Left ventricle myocardium superior (tissue), 1 donor: ENCODE results near the gene RNU1-3. TPM values are rescaled to one million over a fixed set of nuclear protein-coding genes. Genes with fewer than 3 reads are reported as not detected.
"Not testable (repeated sequence)": the region's sequence is repeated elsewhere in the genome, so short reads cannot be mapped to it uniquely, and the experiment has no call there.

Experiments
- ATAC-seq: fragments of 200-7000 bp; cut with Tn5 transposase; one replicate; pipeline ENCODE4 v1.9.1; 2020; ENCODE audit warnings: mild to moderate bottlenecking, moderate library complexity
- DNase-seq: peaks from one replicate; pipeline ENCODE4 v3.0.0-alpha.2; 2020
- intact Hi-C: fragments of 100-400 bp; cut with micrococcal nuclease; formaldehyde crosslinking; loops from one replicate; pipeline ENCODE4 v1.11.0; 2022
- total RNA-seq: library from RNA; stranded (reverse); fragmentation: NEBNext Ultra II Directional; extraction: Animal tissue kit (Norgen Biotek cat#: 25700); gene quantifications from one replicate; pipeline ENCODE4 v1.2.1, GENCODE V29; 2021
- donor health status: DM: no; HTN: yes; CAD: no; lungs with severe emphysema.

Gene RNU1-3
- total RNA-seq, 1 donor from 2014 or later, result 4,234 TPM

DNA sequence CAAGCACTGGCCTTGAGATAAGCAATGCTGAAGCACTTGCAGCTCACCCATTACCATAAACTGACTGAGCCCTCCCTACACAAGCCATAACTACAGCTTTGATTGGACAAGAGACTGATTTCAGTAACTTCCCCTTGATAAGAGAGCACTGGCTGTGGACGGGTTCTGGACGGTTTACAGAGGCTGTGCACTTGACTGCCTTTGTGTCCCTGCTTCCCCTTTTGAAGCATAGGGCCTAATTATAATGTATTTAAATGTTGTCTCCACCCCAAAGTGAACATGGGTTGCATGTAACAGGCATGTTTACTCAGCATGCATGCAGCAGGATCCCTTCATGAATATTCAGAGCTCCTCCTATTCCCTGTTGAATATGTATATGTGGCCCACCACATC is 8.4 kb upstream of the RNU1-3 start:
- ATAC-seq, DNase-seq, intact Hi-C loops: not testable (repeated sequence)

DNA sequence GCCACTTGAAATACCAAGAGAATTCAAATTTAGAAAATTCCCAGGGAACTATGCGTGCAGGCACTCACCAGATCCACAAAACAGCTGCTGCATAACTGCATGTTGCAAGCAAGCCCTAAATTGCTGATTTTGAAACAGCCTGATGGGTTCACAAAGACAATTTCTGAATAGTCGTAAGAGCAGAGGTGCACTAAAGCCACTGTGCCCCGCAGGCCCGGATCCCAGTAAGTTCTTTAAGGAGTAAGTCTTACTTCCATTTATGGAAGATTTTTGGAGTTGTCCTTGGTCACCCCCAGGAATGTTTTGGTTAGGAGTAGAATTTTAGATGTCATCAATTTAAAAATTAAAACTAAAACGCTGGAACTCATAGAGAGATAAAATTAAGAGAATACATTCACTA is 7.2 kb upstream of the RNU1-3 start:
- DNase-seq, ATAC-seq, intact Hi-C loops: not testable (repeated sequence)

DNA sequence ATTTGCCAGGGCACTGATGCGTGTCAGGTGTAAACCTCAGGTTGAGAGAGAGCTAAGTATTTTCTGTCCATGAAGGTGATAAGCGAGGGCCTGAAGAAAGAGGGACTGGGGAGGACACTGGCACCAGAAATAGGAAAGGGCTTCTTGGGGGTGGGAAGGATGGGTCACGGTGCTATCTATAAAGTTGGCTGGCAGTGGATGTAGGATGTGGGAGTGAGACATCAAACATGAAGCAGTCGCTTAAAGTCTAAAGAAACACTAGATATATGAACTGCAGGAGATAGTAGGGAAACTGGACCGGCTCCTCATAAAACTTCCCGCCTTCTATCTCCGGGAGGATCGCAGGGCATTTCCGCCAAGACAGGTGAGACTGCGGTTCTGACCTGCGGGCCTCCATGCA is 912 bp downstream of the RNU1-3 start:
- intact Hi-C loops, ATAC-seq, DNase-seq: not testable (repeated sequence)

DNA sequence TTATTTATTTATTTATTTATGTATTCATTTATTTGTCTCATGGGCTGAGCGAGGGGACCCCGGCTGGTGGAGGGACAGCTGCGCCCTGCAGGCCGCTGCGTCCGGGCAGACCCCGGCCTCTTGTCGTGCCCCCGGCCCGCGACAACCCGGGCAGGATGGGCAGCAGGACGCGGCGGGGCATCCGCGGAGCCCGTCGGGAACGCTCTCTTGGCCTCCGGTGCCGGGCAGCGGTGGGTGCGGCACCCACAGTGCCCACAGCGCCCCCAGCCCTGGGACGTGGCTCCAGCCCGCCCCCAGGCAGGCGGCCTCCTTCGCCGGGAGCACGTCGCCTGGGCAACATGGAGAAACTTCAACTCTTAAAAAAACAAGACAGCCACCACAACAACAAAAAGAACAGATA is 8.5 kb downstream of the RNU1-3 start:
- intact Hi-C loops, ATAC-seq: not testable (repeated sequence)

DNA sequence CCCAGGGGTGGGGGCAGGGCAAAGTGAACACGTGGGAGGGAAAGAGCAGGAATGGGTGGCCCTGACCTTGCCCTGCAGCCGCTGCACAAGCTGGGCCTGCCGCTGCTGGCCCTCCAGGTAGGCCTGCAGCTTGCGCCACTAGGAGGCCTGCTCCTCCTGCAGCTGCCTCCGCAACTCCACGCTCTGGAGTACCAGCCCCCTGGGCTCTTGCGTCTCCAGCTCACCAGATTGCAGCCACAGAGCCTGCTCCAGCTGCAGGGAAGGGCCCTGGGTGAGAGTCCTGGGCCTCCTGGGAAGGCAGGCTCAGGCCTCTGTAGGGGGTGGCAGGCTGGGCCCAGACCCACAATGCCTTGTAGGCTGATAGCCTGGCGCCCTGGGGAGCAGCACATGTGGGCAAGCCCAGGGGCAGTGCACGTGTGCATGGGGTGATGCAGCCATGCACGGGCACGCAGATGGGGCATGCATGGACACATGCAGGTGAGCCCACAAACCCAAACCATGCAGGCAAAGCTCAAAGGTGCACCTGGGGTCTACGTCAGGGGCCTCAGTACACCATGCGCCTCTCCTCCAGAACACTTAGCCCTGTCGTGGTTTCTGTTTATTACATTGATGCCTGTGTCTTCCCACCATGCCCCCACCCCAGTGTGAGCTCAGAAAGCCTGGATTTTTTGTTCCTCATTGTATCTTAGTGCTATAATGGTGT is 9.6 kb downstream of the RNU1-3 start:
- intact Hi-C loops, DNase-seq, ATAC-seq: not testable (repeated sequence)

More for the DNA sequence above, 8.5 kb downstream of the RNU1-3 start:
- DNase-seq, result not testable (repeated sequence)

DNA sequence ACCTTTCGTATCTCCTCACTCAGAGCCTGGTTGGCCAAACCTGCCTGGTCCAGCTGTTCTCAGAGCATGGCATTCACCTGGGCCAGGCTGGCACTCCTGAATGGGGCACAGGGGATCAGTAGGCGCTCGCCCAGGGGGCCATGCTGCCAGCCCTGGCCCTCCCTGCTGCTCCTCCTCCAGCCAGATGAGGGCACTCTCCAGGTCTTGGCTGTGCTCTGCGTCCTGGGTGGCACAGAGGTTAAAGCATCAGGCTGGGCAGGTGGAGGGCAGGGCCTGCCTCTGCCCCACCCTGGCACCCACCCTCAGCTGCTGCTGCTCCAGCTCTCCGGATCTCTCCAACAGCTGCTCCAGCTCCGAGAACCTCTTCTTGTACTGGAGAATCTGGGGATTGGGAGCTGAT is 10.2 kb downstream of the RNU1-3 start:
- DNase-seq, intact Hi-C loops, ATAC-seq: not testable (repeated sequence)

DNA sequence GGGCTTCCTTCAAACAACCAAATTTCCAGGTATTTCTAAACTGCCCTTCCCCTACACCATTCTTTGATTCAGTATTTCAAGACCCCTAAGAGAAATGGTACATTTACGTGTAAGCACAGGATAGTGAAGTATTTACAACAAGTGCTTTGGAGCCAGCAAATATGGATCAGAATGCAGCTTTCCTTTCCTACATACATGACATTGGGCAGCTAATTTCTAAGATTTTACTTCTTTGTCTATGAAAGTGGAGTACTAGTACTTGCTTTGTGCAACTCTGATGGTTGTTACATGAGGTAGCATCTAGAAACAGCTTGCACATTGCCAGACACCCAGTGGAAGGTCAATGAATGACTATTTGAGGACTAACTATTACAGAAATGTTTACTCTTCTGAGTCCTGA is 15.2 kb downstream of the RNU1-3 start:
- ATAC-seq, DNase-seq, intact Hi-C loops: not testable (repeated sequence)

DNA sequence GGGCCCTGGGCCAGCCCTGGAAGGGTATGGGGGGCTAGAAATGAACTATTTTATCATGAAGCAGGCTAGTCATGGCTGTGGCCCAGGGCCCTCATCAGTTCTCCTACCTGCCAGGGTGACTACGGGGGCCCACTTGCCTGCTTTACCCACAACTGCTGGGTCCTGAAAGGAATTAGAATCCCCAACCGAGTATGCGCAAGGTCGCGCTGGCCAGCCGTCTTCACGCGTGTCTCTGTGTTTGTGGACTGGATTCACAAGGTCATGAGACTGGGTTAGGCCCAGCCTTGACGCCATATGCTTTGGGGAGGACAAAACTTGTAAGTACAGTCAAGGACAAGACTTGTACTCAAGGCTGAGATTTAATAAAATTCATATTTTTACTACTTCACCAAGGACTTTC is 16.8 kb downstream of the RNU1-3 start:
- ATAC-seq, intact Hi-C loops: not testable (repeated sequence)
- DNase-seq, result peak; percentile 22

DNA sequence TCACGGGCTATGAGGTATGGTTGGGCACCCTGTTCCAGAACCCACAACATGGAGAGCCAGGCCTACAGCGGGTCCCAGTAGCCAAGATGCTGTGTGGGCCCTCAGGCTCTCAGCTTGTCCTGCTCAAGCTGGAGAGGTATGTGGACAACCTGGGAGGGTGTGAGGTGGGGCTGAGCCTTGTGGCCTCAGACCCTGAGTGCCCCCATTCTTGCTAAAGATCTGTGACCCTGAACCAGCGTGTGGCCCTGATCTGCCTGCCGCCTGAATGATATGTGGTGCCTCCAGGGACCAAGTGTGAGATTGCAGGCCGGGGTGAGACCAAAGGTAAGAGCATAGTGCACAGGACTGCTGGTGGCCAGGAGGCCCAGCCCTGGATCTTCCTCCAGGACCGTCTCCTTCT is 17.4 kb downstream of the RNU1-3 start:
- intact Hi-C loops, result not testable (repeated sequence)

DNA sequence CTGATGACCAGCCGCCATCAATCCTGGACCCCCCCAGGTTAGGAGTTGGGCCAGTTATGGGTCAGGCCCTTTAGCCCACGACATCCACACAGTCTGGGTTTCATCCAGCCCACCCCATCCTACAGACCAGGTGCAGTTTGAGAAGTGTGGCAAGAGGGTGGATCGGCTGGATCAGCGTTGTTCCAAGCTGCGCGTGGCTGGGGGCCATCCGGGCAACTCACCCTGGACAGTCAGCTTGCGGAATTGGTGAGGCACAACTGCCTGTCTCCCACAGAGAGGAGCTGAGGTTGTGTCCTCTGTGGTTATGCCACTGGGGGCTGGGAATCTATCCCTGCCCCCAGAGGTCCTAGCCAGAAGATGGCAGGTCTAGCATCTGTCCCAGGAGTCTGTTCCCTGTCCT is 18.0 kb downstream of the RNU1-3 start:
- ATAC-seq, intact Hi-C loops: not testable (repeated sequence)
- peak; percentile 20 for DNase-seq

More for the DNA sequence above, 17.4 kb downstream of the RNU1-3 start:
- not testable (repeated sequence) for ATAC-seq
- peak; percentile 23 for DNase-seq

DNA sequence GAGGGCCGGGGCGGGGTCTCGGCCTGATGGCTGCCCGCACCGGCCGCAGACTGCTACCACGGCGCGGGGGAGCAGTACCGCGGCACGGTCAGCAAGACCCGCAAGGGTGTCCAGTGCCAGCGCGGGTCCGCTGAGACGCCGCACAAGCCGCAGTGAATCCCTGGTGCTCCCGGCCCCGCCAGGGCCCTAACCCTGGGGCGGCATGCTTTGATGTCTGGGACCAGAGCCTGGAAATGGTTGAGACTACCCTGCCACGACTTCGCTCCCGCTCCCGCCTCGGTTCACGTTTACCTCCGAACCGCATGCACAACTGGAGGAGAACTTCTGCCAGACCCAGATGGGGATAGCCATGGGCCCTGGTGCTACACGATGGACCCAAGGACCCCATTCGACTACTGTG is 18.5 kb downstream of the RNU1-3 start:
- intact Hi-C loops, result not testable (repeated sequence)
- peak; percentile 30 for DNase-seq

DNA sequence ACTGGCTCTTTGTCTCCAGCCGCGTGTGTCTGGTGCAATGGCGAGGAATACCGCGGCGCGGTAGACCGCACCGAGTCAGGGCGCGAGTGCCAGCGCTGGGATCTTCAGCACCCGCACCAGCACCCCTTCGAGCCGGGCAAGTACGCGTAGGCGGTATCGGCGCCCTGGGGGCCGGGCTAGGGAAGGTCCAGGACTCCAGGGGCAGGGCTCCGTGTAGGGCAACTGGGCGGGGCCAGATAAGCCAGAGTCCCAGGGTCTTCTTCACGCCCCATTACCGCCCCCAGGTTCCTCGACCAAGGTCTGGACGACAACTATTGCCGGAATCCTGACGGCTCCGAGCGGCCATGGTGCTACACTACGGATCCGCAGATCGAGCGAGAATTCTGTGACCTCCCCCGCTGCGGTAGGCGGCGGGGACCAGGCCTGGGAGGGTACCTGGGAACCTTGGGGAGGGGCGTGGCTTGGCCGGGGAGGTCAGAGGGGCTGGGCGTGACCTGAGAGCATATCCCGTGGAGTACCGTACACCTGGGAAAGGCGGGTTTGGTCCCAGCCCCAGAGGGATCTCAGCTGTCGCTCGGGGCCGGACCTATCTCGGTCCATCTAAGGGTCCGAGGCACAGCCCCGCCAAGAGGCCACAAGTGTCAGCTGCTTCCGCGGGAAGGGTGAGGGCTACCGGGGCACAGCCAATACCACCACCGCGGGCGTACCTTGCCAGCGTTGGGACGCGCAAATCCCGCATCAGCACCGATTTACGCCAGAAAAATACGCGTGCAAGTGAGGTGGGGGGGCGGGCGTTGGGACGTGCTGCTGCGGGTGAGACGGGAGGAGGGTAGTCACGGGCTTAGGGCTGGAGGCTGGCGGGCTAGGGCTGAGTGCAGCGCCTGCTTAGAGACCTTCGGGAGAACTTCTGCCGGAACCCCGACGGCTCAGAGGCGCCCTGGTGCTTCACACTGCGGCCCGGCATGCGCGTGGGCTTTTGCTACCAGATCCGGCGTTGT is 19.3 kb downstream of the RNU1-3 start:
- DNase-seq, result peak; percentile 35

More for the DNA sequence above, 18.5 kb downstream of the RNU1-3 start:
- ATAC-seq, result not testable (repeated sequence)

DNA sequence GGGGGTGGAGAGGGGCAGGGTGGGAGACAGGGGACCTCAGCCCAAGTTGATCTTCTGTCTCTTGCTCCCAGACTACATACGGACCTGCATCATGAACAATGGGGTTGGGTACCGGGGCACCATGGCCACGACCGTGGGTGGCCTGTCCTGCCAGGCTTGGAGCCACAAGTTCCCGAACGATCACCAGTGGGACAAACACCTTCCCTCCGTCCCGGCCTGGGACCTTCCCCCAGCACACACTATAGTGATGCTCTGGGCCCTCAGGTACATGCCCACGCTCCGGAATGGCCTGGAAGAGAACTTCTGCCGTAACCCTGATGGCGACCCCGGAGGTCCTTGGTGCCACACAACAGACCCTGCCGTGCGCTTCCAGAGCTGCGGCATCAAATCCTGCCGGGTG is 20.0 kb downstream of the RNU1-3 start:
- ATAC-seq, DNase-seq, intact Hi-C loops: not testable (repeated sequence)

More for the DNA sequence above, 19.3 kb downstream of the RNU1-3 start:
- ATAC-seq, result peak; percentile 7
- intact Hi-C loops, result not testable (repeated sequence)

DNA sequence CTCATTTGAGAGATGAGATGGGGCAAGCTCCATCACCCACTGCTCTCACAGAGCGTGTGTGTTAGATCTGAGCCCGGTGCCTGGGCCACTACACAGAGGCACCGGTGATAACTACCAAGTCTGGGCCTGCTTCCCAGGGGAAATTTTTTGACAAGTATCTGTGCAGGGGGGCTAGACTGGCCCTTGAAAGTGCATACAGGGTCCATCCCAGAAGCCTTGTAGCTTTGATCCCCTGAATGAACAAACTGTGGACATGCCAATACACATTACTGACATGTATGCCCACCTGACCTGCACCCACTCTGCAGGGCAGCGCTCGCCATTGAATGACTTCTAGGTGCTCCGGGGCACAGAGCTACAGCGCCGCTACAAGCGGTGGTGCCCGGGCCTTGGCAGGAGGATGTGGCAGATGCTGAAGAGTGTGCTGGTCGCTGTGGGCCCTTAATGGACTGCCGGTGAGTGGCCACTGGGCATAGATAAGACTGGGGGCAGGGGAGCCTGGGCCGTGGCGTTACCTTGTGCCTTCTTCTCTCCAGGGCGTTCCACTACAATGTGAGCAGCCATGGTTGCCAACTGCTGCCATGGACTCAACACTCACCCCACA is 20.6 kb downstream of the RNU1-3 start:
- ATAC-seq, intact Hi-C loops: not testable (repeated sequence)
- DNase-seq, result peak; percentile 29

DNA sequence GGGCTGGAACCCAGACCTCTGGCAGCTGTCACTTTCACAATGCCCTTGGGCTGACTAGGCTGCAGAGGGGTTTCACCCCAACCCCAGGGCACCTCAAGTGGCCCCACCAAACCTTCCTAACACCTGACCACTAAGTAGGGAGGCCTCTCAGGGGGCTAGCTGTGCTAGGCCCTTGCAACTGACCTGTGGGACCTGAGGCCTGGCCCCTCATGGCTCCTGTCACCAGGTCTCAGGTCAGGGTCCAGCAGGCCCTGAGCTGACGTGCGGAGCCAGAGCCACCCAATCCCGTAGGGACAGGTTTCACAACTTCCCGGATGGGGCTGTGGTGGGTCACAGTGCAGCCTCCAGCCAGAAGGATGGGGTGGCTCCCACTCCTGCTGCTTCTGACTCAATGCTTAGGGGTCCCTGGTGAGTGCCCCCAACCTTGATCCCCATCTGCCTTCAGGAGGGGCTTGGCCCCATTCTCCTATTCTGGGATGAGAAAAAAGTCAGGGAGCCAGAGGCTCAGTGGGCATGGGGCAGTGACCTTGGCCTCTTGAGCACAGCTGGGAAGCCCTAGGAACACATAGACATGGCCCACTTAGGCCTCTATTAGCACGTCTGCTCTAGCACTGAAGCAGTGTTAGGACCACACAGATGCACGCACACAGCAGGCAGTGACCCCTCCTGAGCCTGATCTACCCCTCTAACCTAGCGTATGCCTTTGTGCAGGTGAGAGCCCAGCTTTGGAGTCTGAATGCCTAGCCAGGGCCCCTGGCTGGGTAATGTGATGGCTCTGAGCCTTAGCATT is 21.3 kb downstream of the RNU1-3 start:
- intact Hi-C loops, ATAC-seq: not testable (repeated sequence)

DNA sequence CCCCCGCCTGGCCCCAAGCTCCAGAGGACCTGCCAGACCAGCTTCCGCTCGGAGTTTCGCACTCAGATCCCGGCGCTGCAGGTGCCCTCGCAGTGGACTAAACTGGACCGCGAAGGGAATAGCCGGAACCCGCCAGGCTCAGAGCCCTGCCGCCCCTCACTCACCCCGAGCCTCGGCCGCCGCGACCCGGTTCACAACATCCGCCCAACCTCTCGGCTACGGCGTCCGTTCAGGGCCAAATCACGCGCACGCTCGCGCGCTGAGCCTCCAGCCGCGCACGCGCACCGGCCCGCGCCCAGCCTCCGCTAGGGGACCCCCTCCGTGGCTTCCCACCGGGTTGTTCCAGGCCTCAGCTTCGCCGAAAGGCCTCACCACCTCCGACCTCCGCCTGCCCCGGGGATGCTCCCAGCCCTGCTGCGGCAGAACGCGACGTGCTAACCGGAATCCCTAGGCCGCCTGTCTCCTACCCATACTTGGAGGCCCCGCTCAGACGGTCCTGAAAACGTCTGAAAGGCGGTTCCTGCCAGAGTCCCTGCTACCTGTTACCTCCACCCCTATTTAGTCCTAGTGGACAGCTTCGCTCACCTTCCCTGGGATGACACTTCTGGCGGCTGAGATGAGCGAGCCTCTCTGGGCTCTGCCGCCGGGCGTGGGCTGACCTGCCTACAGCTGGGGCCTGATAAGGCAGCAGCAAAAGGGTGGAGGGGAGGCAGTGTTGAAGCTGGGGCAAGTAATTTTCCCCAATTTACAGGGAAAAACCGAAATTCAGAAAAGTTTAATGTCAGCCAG is 22.1 kb downstream of the RNU1-3 start:
- DNase-seq, result peak; percentile 100
- intact Hi-C loops, result not testable (repeated sequence)
- peak; percentile 95 for ATAC-seq

More for the DNA sequence above, 21.3 kb downstream of the RNU1-3 start:
- peak; percentile 37 for DNase-seq

DNA sequence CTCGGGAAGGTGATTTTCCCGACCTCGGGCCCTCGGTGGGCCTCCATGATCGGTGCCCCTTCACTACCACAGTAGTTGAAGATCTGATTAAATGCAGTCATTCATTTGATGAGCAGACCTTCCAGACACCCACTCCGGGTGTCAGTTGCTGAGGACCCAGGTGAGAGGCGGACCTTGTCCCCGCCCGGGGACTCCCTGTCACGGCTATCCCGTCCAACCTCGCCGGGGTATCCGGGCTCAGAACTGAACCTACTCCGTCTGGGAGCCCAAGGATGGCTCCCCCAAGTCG is 22.6 kb downstream of the RNU1-3 start:
- DNase-seq (no peak), ATAC-seq (peak; percentile 40)
- intact Hi-C loops, result no loop called here
